Epithelial cell of proximal tubule (primary cell): ENCODE results near the gene HOXB4. TPM values are rescaled to one million over a fixed set of nuclear protein-coding genes. Genes with fewer than 3 reads are reported as not detected.

Experiments used
- DNase-seq: peaks from one replicate; pipeline ENCODE4 v3.0.0-alpha.2; 2011; ENCODE audit warnings: low read depth
- H3K4me3 ChIP-seq: 2 replicates; pipeline ENCODE4 v1.5.1; 2011; ENCODE audit warnings: low read depth, mild to moderate bottlenecking, low read length
- total RNA-seq: library from RNA; depleted of rRNA; stranded (reverse); fragments of >200 nt; gene quantifications from 2 replicates; pipeline ENCODE4 v1.2.3, GENCODE V29; 2015
- TF ChIP-seq, protein P1 (sequence below): conservative IDR thresholded peaks from 2 replicates; pipeline ENCODE4 v1.5.1; 2012; ENCODE audit warnings: low read depth, mild to moderate bottlenecking, low read length

Gene HOXB4
- total RNA-seq, 1 donor from 2014 or later = 5.7 TPM

DNA sequence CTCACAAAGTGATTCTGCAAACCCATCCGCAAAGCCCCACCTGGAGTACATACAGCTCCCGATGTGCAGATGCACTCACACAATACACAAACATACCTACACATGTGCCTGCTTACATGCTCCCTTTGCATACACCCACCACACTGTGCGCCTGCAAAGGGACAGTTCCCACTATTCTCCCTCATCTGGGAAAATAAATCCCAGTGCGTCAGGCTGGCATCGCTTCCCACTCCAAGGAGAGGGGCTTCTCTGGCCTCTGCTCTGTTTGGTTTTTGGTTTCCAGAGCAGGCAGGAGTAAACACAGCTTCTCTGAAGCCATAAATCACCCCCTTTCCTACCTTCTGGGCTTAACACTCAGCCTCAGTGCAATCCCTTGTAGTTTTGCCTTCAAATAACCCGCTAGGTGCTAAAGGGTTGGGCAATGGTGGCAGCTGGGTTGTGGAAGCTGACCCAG lies 14.7 kb downstream of the HOXB4 start:
- H3K4me3 ChIP-seq = peak overlapping the region; percentile 31
- TF ChIP-seq, protein P1, sequence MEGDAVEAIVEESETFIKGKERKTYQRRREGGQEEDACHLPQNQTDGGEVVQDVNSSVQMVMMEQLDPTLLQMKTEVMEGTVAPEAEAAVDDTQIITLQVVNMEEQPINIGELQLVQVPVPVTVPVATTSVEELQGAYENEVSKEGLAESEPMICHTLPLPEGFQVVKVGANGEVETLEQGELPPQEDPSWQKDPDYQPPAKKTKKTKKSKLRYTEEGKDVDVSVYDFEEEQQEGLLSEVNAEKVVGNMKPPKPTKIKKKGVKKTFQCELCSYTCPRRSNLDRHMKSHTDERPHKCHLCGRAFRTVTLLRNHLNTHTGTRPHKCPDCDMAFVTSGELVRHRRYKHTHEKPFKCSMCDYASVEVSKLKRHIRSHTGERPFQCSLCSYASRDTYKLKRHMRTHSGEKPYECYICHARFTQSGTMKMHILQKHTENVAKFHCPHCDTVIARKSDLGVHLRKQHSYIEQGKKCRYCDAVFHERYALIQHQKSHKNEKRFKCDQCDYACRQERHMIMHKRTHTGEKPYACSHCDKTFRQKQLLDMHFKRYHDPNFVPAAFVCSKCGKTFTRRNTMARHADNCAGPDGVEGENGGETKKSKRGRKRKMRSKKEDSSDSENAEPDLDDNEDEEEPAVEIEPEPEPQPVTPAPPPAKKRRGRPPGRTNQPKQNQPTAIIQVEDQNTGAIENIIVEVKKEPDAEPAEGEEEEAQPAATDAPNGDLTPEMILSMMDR = no peak
- DNase-seq = no peak

DNA sequence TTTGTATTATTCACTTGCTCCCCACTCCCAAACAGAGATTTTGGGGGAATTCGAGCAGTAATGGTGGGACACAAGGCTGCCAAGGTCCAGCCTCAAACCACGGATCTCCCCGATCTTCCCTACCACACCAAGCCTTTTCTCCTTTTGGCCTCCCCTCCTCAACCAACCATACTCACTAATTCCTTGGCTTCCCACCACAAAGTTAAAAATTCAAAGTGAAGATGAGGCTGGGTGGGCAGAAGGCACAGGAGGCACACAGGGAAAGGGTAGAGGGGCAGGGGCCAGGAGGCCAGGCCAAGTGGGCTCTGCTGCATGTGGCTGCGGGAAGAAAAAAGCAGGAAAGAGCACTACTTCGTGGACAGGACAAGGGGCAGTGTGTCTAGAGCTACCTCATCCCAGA lies 15.2 kb downstream of the HOXB4 start:
- TF ChIP-seq, protein P1 = no peak
- DNase-seq = no peak
- peak overlapping the region; percentile 31 for H3K4me3 ChIP-seq

DNA sequence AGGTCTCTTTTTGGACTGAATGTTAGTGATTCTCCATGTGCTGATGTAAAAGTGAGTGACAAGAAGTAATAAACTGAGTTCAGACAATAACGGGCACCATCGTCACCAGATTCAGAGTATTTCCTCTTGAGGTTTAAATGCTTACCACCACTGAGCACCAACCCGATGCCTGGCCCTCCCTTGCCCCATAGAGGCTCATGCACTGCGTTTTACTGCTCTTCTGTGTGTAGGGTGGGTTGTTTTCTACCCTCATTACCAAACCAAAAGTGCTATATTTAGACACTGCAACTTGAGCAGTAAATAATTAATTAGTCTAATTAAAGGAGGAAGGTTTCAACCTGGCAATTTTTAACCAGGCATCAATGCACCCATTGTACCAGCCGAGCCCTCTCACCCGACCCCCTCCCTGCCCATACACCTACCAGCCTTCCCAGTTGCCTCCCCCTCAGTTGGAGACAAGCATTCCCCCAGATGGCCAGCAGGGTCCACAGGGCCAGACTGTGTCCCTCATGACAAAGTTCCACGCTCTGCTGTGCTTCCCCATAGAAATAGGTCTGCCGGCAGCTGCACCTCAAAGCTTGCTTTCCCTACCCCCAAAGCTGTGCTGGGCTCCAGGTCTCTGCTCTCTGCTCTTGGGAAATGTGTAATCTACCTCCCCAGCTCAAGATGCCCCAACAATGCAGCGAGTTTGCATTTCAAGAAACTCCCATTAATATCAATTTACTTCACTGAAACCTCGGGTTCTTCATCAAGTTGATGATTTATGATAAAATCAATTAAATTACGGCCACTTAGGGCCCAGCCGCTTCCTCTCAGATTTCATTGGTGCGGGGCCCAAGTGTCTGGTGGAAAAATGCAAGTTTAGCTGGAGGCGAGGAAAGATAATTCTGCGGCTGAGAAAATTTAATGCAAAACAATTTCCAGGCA lies 16.0 kb downstream of the HOXB4 start:
- no peak for DNase-seq
- no peak overlapping the region for H3K4me3 ChIP-seq
- TF ChIP-seq, protein P1 = peak; percentile 54

DNA sequence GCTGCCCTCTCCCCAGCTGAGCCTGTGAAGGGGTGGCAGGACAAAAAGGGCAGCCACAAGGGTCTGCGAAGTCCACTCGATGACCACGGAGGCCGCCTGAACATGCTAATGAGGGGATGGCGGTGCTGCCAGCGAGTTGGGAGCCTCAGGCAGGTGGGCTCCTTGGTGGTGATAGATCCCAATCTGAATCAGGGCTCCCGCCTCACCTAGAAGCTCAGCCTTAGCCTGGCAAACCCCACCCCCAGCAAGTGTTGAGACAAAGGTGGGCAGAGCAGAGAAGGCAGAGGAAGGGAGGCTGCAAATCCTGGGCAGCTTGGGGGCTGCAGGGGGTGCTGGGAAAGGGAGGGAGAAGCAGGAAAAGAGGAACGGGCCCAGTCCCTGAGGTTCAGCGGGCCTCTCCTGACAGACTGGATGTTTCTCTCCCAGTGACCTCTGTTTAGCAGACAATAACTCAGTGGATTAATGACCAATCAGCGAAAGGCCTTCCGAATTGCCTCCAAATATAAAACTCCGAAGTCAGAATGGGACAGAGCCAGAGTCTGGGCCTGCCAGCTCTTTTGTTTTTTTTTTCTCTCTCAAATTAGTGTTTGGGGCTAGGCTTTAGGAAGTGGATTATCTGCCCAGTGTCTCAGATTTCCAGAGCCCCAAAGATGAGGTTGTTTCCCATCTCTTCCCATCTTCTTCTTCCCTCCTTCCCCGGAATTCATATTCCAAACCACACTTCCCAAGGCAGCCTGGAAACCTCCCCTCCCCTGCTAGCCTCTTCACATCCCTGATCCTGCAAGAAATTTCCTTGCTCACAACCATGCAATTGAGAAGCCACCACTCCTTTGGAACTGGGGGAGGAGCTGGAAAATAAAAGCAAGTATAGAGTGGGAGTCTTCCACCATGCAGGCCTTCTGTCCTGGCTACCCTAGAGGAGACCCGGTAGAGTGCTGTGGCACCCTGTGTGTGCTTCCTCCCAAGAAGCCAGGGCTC lies 18.0 kb downstream of the HOXB4 start:
- TF ChIP-seq, protein P1 = no peak
- H3K4me3 ChIP-seq = no peak overlapping the region
- no peak for DNase-seq

DNA sequence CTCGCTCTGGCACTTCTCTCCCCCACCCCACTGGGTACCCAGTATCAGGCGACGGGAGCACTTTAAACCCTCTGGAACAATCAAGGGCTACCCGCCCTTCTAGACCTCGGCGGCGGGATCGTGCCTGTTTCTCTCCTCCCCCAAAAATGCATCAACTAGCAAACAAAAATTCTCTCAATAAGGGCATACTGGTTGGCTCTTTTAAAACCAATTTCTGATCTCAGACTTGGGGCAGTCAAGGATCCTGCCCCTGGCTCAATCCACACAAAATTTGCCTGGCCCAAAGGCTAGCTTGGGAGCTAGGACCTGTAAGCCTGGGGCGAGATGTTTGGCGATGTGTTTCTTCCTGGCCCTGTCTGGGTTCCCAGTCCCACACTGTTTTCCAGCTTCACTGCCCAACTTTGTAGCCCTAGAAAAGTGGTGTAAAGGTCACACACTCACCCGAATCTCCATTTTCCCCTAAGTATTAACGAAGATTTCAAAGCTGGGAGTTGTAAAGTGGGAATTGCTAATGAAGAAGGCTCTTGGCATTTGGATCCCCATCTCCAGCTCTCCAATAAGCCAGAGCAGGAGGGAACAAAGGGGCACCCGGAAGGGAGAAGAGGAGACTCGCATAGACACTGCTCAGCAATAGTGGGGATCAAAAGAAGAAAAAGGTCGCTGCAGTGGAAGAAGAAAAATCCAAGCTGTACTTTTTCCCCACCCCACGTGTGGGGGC lies 18.9 kb downstream of the HOXB4 start:
- no peak for DNase-seq
- TF ChIP-seq, protein P1 = no peak
- peak overlapping the region; percentile 31 for H3K4me3 ChIP-seq

DNA sequence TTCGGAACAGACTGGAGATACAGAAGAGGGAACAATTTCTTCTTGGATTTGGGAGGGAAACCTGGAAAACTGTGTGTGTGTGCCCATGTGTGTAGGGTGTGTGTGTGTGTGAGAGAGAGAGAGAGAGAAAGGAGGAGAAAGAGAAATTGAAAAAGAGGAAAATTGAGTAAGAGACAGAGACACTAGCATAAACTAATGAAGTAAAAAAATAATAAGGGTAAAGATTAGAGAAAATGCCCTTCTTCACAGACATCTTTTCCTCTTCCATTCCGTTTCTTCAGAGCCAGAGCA lies 19.4 kb downstream of the HOXB4 start:
- DNase-seq = no peak
- TF ChIP-seq, protein P1 = no peak
- H3K4me3 ChIP-seq = peak overlapping the region; percentile 31
